ENCODE results near the gene POMT2.

- TF ChIP-seq POLR2A (IDR thresholded peaks at IDR 0.05; ENCODE audit: low read length) (peak; percentile 43), GATA1 (IDR thresholded peaks at IDR 0.05; ENCODE audit: low read depth, low read length) (no peak)
Observed at GRCh38 chr14:77320238-77320935, at the start of gene POMT2.

All from erythroblast (primary cell).